ENCODE results near the gene LNX1. TPM values are rescaled to one million over a fixed set of nuclear protein-coding genes. Genes with fewer than 3 reads are reported as not detected.

The LNX1 gene
- total RNA-seq: 16.6 and 34.5 TPM in 2 replicates

GRCh38 chr4:53591372-53591892, at the start of gene LNX1:
Gene LNX1, minus strand, starts transcription at chr4:53591486. Its CDS starts 17,484 bp downstream, at chr4:53574002.

Other genes starting within 250 kb of the LNX1 start
- 106 and 107 TPM in 2 replicates for gene SCFD2, start 225.4 kb downstream of the LNX1 start, total RNA-seq
- gene FIP1L1, start 213.8 kb downstream of the LNX1 start, total RNA-seq: 116 and 120 TPM in 2 replicates